Activated CD4-positive, alpha-beta T cell treated with anti-CD3 and anti-CD28 coated beads for 1 hour (primary cell): ENCODE data around the gene AGRP.
"Not testable (repeated sequence)": the region's sequence is repeated elsewhere in the genome, so short reads cannot be mapped to it uniquely, and the experiment has no call there.

Source experiments
- DNase-seq: peaks from one replicate; pipeline ENCODE4 v3.0.0-alpha.2; 2020

Gene AGRP, protein sequence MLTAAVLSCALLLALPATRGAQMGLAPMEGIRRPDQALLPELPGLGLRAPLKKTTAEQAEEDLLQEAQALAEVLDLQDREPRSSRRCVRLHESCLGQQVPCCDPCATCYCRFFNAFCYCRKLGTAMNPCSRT

GRCh38 chr16:67483150-67483549 is at the start of gene AGRP:
TSS of gene AGRP (minus strand) at chr16:67483547. CDS start at chr16:67483398, 149 bp downstream.
- DNase-seq: no peak

DNA sequence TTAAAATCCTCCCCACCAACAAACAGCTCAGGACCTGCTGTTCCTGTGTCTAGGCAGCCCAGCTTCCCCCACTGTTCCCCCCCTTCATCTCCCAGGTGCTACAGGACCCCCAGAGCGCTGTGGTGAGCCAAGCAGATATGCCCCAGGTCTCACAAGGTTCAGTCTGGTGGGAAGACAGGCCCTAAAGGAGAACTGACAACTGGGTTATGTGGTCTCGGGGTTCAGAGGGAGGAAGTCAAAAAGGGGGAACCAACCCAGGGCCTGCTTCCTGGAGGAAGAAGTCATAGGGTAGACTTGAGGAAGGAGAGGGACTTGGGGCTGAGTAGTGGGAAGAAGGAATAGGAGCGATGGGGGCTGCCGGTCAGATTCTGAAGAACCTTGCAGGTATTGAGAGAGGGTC is 47.9 kb upstream of the AGRP start:
- no peak for DNase-seq

GRCh38 chr16:67530013-67530939 is 46.9 kb upstream of the AGRP start:
- DNase-seq: no peak

DNA sequence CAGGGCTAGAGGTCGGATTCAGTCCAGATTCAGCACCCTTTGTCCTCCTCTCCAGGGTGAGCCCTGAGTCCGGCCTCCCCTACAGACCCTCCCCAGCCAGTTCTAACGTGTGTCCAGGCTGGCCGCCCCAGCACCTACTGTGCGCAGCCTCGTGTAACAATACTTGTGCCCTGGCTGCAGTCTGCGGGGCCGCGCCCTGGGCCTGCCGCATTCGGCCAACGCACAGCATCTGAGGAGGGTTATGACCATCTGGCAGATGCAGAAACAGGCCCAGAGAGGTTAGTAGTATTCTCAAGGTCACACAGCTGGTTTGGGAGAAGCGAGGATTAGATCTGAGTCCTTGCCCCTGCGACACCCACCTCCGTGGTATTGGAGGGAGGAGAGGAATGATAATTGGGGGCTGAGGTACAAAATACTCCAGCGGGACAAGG is 46.2 kb upstream of the AGRP start:
- DNase-seq: no peak

GRCh38 chr16:67528870-67529581 is 45.7 kb upstream of the AGRP start:
- no peak for DNase-seq

DNA sequence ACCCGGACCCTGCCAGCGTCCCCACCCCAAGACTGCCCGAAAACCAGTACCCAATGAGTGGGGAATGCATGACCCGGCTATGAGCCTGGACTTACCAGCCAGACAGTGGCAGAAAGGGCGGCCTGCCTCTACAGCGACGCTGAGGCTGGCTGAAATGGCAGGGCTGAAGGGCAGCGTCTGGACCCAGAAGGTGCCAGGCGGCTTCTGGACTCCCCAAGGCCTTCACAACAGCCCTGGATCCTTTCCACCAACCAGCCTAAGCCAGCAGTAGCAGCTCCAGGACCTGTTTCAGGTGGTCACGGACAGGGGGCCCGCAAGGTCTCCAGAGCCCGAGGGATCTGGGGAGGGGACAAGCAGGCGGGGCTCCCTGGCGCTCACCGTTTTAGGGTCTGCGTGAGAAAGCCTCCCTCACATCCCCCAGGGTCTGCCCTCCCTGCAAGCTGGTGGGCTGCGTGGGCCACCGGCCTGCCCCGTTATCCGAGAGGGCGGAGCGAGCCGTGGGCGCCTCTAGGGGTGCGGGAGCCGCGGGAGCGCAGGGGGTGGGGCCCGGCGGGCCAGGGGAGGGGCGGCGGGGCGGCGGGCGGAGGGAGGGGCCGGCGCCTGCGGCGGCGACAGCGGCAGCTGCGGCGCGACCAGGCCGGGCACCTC is 45.0 kb upstream of the AGRP start, which contains the start of gene RIPOR1:
TSS of gene RIPOR1 (plus strand) at position 608 of the 648 bp plus-strand sequence. CDS start 9,618 bp downstream, outside the sequence.
- peak; percentile 36 for DNase-seq

GRCh38 chr16:67526149-67526791 is 42.9 kb upstream of the AGRP start:
- DNase-seq: no peak

DNA sequence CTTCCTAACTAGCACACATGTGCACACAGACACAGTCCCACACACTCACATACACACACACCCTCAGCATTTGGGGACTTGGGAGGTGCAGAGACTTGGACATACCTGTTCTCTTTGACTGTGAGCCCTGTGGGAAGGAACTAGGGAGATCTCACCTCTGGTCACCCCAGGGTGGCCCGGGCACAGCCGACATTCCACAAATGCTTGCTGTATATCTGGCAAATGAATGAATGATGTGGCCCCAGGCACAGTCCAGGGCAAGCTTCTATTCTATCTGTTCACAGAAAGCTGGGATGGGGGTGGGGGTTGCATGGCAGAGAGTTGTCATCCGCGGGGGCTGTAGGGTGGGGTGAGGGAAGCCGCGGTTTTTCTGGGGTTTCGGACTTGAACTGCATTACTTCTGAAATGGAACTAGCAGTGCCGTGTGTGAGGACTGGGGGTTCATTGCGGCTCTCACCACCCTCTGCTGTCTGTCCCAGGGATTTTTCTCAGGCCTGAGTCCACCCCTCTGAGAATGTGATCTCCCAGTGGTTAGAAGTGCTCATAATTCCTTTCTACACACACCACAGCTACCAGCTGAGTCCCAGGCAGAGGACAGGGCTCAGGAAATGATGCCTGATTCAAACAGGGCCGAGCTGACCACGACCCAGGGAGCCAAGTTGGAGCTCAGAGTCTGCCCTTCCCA is 42.0 kb upstream of the AGRP start:
- no peak for DNase-seq

- DNase-seq: peak; percentile 93
These were observed 37.9 kb upstream of the AGRP start for GRCh38 chr16:67521095-67521804.

GRCh38 chr16:67519242-67519641 is 35.9 kb upstream of the AGRP start:
- no peak for DNase-seq

DNA sequence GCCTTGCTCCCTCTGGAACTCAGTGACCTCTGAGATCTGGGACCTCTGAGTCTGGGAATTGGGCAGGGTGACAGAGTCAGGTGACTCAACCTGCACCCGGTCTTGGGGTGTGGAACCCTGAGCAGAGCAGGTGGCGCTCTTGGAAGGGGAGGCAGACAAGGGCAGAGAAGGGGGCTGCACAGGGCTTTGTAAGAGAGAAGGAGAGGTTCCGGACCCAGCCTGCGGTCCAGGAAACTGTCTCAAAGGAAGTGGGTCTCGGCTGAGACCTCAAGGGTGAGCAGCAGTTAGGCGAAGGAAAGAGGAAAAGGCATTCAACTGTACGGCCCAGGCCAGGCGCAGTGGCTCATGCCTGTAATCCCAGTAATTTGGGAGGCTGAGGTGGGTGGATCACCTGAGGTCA is 35.3 kb upstream of the AGRP start:
- DNase-seq: no peak

- no peak for DNase-seq
These were observed 34.5 kb upstream of the AGRP start for GRCh38 chr16:67517661-67518423.

DNA sequence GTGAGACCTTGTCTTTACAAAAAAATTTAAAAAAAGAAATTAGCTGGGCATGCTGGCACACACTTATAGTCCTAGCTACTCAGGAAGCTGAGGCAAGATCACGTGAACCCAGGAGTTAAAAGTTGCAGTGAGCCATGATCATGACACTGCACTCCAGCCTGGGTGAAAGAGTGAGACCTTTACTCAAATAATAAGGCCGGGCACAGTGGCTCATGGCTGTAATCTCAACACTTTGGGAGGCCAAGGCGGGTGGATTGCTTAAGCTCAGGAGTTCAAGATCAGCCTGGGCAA is 33.8 kb upstream of the AGRP start:
- DNase-seq: no peak

DNA sequence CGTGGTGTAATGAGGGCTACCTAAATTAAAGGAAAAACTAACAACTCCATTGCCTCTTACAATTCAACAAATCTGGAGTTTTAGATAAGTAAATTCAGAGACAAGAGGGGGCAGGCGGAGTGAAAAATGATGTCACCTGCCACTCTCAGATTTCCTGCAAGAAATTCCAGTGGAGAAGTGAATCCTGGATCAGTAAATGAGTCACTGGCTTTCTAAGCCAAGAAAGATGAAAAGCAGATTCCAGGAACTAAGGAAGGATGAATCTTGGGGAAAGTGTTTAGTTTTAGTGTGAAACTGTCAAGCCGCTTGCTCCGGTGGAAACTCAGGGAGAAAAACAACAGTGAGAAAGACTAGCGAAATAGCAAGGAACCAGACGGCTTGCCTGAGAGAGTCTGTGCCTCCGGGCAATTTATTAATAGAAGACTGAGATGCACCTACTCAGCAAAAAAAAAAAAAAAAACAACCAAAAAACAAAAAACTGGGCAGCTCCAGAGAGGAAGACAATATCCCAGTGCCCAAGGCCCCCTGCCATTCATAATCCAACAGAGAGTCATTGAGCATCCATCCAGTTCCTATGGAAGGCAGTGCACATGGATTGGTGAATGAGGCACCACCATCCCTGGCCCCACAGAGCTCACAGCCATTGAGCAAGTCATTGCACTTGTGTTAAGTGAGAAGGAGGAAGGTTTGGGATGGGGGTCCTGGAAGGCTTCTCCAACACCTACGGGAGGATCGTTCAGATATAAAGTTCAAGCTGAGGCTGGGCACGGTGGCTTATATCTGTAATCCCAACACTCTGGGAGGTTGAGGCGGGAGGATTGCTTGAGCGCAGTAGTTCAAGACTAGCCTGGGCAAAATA is 33.2 kb upstream of the AGRP start:
- DNase-seq: no peak

DNA sequence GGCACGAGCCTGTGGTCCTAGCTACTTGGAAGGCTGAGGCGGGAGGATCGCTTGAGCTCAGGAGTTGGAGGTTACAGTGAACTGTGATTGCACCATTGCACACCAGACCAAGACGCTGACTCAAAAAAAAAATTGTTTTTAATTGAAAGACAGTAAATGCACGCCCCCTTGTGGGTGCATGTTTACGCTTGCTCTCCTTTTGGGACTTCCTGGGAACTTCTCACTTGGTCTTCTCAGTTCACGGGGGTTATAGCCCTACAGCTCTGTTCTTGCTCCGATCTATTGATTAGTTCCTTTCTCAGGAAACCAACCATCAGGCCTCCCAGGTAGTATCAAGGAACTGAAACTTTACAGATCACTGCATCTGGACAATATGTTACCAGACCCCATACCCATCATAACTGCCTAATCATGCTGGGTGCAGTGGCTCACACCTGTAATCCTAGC is 31.1 kb upstream of the AGRP start:
- peak; percentile 60 for DNase-seq

GRCh38 chr16:67513892-67514291 is 30.5 kb upstream of the AGRP start:
- not testable (repeated sequence) for DNase-seq

GRCh38 chr16:67509016-67509415 is 25.7 kb upstream of the AGRP start:
- DNase-seq: no peak

DNA sequence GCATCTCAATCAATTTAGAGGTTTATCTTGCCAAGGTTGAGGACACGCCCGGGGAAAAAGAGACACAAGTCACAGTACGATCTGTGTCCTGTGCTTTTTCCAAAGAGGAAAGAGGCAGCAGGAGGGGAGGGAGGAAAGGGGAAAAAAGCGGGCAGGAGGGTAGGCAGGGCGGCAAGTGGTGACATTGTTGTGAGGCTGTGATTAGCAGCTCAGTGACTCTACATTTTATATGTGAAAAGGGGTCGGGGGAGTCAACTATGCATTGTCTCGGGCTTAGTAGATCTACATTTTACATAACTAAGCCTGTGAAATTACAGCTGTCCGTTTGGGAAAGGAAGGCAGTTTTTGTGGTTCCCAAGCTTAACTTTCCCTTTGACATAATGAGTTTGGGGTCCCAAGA is 23.1 kb upstream of the AGRP start:
- no peak for DNase-seq
